SK-N-SH treated with all-trans-retinoic acid at 6 μM for 48 hours (cell line): ENCODE data around the gene SCG2.

Experiments used
- ATAC-seq: fragments of 200-7000 bp; cut with Tn5 transposase; 3 replicates; pipeline ENCODE4 v1.9.1; 2020; ENCODE audit warnings: mild to moderate bottlenecking, moderate library complexity
- ARNTL ChIP-seq: fragments of 450-650 bp; formaldehyde crosslinking; IDR thresholded peaks from 2 replicates; pipeline ENCODE4 v1.5.0; 2020; ENCODE audit warnings: low read depth, mild to moderate bottlenecking, moderate library complexity, borderline replicate concordance
- BACH2 ChIP-seq: fragments of 250-450 bp; sonication (Bioruptor Pico); IDR thresholded peaks from 2 replicates; pipeline ENCODE4 v1.9.0; 2021; ENCODE audit warnings: mild to moderate bottlenecking, borderline replicate concordance
- CREB5 ChIP-seq: fragments of 250-450 bp; sonication (Bioruptor Pico); IDR thresholded peaks from 2 replicates; pipeline ENCODE4 v1.5.1; 2020; ENCODE audit warnings: low read depth, mild to moderate bottlenecking, moderate library complexity
- CSDC2 ChIP-seq: fragments of 250-450 bp; sonication (Bioruptor Pico); IDR thresholded peaks from 2 replicates; pipeline ENCODE4 v1.5.0; 2020; ENCODE audit warnings: mild to moderate bottlenecking, moderate library complexity
- ESRRG ChIP-seq: fragments of 250-450 bp; sonication (Bioruptor Pico); IDR thresholded peaks from 2 replicates; pipeline ENCODE4 v1.6.1; 2021; ENCODE audit warnings: mild to moderate bottlenecking
- GLIS3 ChIP-seq: fragments of 250-450 bp; sonication (Bioruptor Pico); IDR thresholded peaks from 2 replicates; pipeline ENCODE4 v1.5.0; 2020; ENCODE audit warnings: mild to moderate bottlenecking, moderate library complexity
- ISL1 ChIP-seq: fragments of 250-450 bp; sonication (Bioruptor Pico); IDR thresholded peaks from 2 replicates; pipeline ENCODE4 v2.1.2; 2022; ENCODE audit warnings: mild to moderate bottlenecking, moderate library complexity
- OSR1 ChIP-seq: fragments of 250-450 bp; sonication (Bioruptor Pico); IDR thresholded peaks from 2 replicates; pipeline ENCODE4 v1.8.0; 2022; ENCODE audit warnings: moderate library complexity, mild to moderate bottlenecking, inconsistent platforms
- PATZ1 ChIP-seq: fragments of 250-450 bp; sonication (Bioruptor Pico); IDR thresholded peaks from 2 replicates; pipeline ENCODE4 v1.8.0; 2020; ENCODE audit warnings: mild to moderate bottlenecking, moderate library complexity, borderline replicate concordance
- POU6F1 ChIP-seq: fragments of 250-450 bp; sonication (Bioruptor Pico); IDR thresholded peaks from 2 replicates; pipeline ENCODE4 v1.8.0; 2021; ENCODE audit warnings: low read depth, mild to moderate bottlenecking, moderate library complexity, borderline replicate concordance
- PPARA ChIP-seq: fragments of 250-450 bp; sonication (Bioruptor Pico); IDR thresholded peaks from 2 replicates; pipeline ENCODE4 v1.5.0; 2020; ENCODE audit warnings: mild to moderate bottlenecking, borderline replicate concordance
- RARB ChIP-seq: fragments of 250-450 bp; sonication (Bioruptor Pico); IDR thresholded peaks from 2 replicates; pipeline ENCODE4 v1.8.0; 2021; ENCODE audit warnings: mild to moderate bottlenecking, moderate library complexity
- TCF4 ChIP-seq: fragments of 250-450 bp; sonication (Bioruptor Pico); IDR thresholded peaks from 2 replicates; pipeline ENCODE4 v1.8.0; 2021; ENCODE audit warnings: mild to moderate bottlenecking, moderate library complexity, borderline replicate concordance
- TOX ChIP-seq: fragments of 250-450 bp; sonication (Bioruptor Pico); IDR thresholded peaks from 2 replicates; pipeline ENCODE4 v1.8.0; 2021; ENCODE audit warnings: mild to moderate bottlenecking, moderate library complexity, borderline replicate concordance
- TSHZ2 ChIP-seq: fragments of 250-450 bp; sonication (Bioruptor Pico); IDR thresholded peaks from 2 replicates; pipeline ENCODE4 v1.5.0; 2020; ENCODE audit warnings: mild to moderate bottlenecking, moderate library complexity
- ZC3H10 ChIP-seq: fragments of 250-450 bp; sonication (Bioruptor Pico); IDR thresholded peaks from 2 replicates; pipeline ENCODE4 v1.5.1; 2021; ENCODE audit warnings: mild to moderate bottlenecking, moderate library complexity
- ZFP3 ChIP-seq: fragments of 250-450 bp; sonication (Bioruptor Pico); IDR thresholded peaks from 2 replicates; pipeline ENCODE4 v1.5.0; 2020; ENCODE audit warnings: mild to moderate bottlenecking, moderate library complexity
- ZFP30 ChIP-seq: fragments of 450-650 bp; formaldehyde crosslinking; IDR thresholded peaks from 2 replicates; pipeline ENCODE4 v1.5.0; 2022; ENCODE audit warnings: mild to moderate bottlenecking, moderate library complexity
- ZNF70 ChIP-seq: fragments of 450-650 bp; formaldehyde crosslinking; IDR thresholded peaks from 2 replicates; pipeline ENCODE4 v1.5.0; 2020; ENCODE audit warnings: mild to moderate bottlenecking, moderate library complexity
- ZNF8 ChIP-seq: fragments of 450-650 bp; formaldehyde crosslinking; IDR thresholded peaks from 2 replicates; pipeline ENCODE4 v1.5.0; 2020; ENCODE audit warnings: mild to moderate bottlenecking, moderate library complexity

The SCG2 gene

GRCh38 chr2:223560749-223561435 is 41.3 kb downstream of the SCG2 start:
- no peak for TF ChIP-seq ZFP3 (CRISPR knock-in tag)
- TF ChIP-seq ISL1 = 0 out of 2 replicates have a peak, but pooled peaks have one; percentile 40
- TF ChIP-seq BACH2 (CRISPR knock-in tag) = no peak
- TF ChIP-seq POU6F1 (CRISPR knock-in tag) = no peak
- no peak for TF ChIP-seq PATZ1 (CRISPR knock-in tag)
- ATAC-seq = peak; percentile 67

GRCh38 chr2:223558970-223559369 is 43.2 kb downstream of the SCG2 start:
- no peak for ATAC-seq
- TF ChIP-seq TSHZ2 (CRISPR knock-in tag) = no peak
- no peak for TF ChIP-seq ESRRG (CRISPR knock-in tag)
- TF ChIP-seq ZC3H10 (CRISPR knock-in tag) = no peak
- TF ChIP-seq PPARA (CRISPR knock-in tag) = no peak
- TF ChIP-seq ZNF8 = no peak
- TF ChIP-seq TOX (CRISPR knock-in tag) = no peak
- TF ChIP-seq ZNF70 (CRISPR knock-in tag) = no peak
- TF ChIP-seq TCF4 (CRISPR knock-in tag) = no peak
- TF ChIP-seq CSDC2 (CRISPR knock-in tag) = no peak
- TF ChIP-seq OSR1 (CRISPR knock-in tag) = no peak
- TF ChIP-seq ZFP30 = no peak

GRCh38 chr2:223554923-223555322 is 47.2 kb downstream of the SCG2 start:
- no peak for ATAC-seq
- TF ChIP-seq POU6F1 (CRISPR knock-in tag) (no peak), ZFP3 (CRISPR knock-in tag) (no peak), CSDC2 (CRISPR knock-in tag) (no peak), ZNF70 (CRISPR knock-in tag) (no peak), ZC3H10 (CRISPR knock-in tag) (no peak), ZNF8 (no peak)
- TF ChIP-seq, all 23 proteins: peak for 0

GRCh38 chr2:223549215-223549614 is 52.9 kb downstream of the SCG2 start:
- ATAC-seq = peak; percentile 93
- TF ChIP-seq CSDC2 (CRISPR knock-in tag) = no peak; the same call in 1 of the 2 replicates
- peak; percentile 62; the same call in 1 of the 2 replicates for TF ChIP-seq ZC3H10 (CRISPR knock-in tag)
- TF ChIP-seq RARB = peak; percentile 80; the same call in 1 of the 2 replicates
- TF ChIP-seq ARNTL (CRISPR knock-in tag) = no peak
- peak; percentile 70; the same call in 1 of the 2 replicates for TF ChIP-seq ZFP3 (CRISPR knock-in tag)
- TF ChIP-seq PATZ1 (CRISPR knock-in tag) = peak; percentile 52; the same call in 1 of the 2 replicates
- TF ChIP-seq OSR1 (CRISPR knock-in tag) = no peak
- peak; percentile 52; the same call in 1 of the 2 replicates for TF ChIP-seq GLIS3
- peak; percentile 75; the same call in 1 of the 2 replicates for TF ChIP-seq CREB5 (CRISPR knock-in tag)
- no peak for TF ChIP-seq BACH2 (CRISPR knock-in tag)
- TF ChIP-seq TSHZ2 (CRISPR knock-in tag) = peak; percentile 82; the same call in 1 of the 2 replicates
- TF ChIP-seq ZNF70 (CRISPR knock-in tag) = no peak
